H9 (cell line): ENCODE data around the gene CDCP1. TPM values are rescaled to one million over a fixed set of nuclear protein-coding genes. Genes with fewer than 3 reads are reported as not detected.

Experiments used
- DNase-seq: peaks from one replicate; pipeline ENCODE4 v3.0.0-alpha.2; 2017
- H2AFZ ChIP-seq: one replicate; pipeline ENCODE4 v1.6.1; 2013; ENCODE audit warnings: mild to moderate bottlenecking, low read length, control low read depth, moderate library complexity
- H2AK5ac ChIP-seq: 2 replicates; pipeline ENCODE4 v1.6.1; 2013; ENCODE audit warnings: low read length, control low read depth, mixed read lengths; ENCODE audit not compliant: insufficient read length
- H2BK120ac ChIP-seq: one replicate; pipeline ENCODE4 v1.6.1; 2013; ENCODE audit warnings: low read depth, mild to moderate bottlenecking, low read length, control low read depth, inconsistent platforms; ENCODE audit not compliant: poor library complexity, severe bottlenecking
- H2BK12ac ChIP-seq: 2 replicates; pipeline ENCODE4 v1.6.1; 2013; ENCODE audit warnings: low read length, control low read depth, mixed read lengths, low read depth; ENCODE audit not compliant: insufficient read length
- H2BK15ac ChIP-seq: 2 replicates; pipeline ENCODE4 v1.6.1; 2013; ENCODE audit warnings: low read depth, low read length, control low read depth
- H2BK20ac ChIP-seq: one replicate; pipeline ENCODE4 v1.6.1; 2013; ENCODE audit warnings: low read depth, mild to moderate bottlenecking, low read length, control low read depth, inconsistent platforms; ENCODE audit not compliant: poor library complexity, severe bottlenecking
- H2BK5ac ChIP-seq: 2 replicates; pipeline ENCODE4 v1.6.1; 2013; ENCODE audit warnings: low read length, control low read depth, mixed read lengths; ENCODE audit not compliant: insufficient read length
- H3K14ac ChIP-seq: 2 replicates; pipeline ENCODE4 v1.6.1; 2013; ENCODE audit warnings: low read length, control low read depth; ENCODE audit not compliant: insufficient read depth
- H3K18ac ChIP-seq: 2 replicates; pipeline ENCODE4 v1.6.1; 2013; ENCODE audit warnings: low read depth, mild to moderate bottlenecking, mixed read lengths, low read length, control low read depth; ENCODE audit not compliant: insufficient read length
- H3K23ac ChIP-seq: 2 replicates; pipeline ENCODE4 v1.6.1; 2013; ENCODE audit warnings: low read length, control low read depth, mixed read lengths, low read depth; ENCODE audit not compliant: insufficient read length
- H3K23me2 ChIP-seq: 2 replicates; pipeline ENCODE4 v1.6.1; 2013; ENCODE audit warnings: low read depth, mild to moderate bottlenecking, mixed read lengths, low read length, control low read depth; ENCODE audit not compliant: insufficient read length, poor library complexity, severe bottlenecking
- H3K27ac ChIP-seq: 2 replicates; pipeline ENCODE4 v1.5.1; 2013; ENCODE audit warnings: low read length, control low read depth, mixed read lengths, low read depth; ENCODE audit not compliant: insufficient read length
- H3K27me3 ChIP-seq: 2 replicates; pipeline ENCODE4 v1.6.1; 2013; ENCODE audit warnings: low read length, control low read depth, inconsistent platforms; ENCODE audit not compliant: insufficient read depth
- H3K4ac ChIP-seq: 2 replicates; pipeline ENCODE4 v1.6.1; 2013; ENCODE audit warnings: low read depth, mild to moderate bottlenecking, control low read depth, inconsistent platforms, low read length, moderate library complexity
- H3K4me1 ChIP-seq: 2 replicates; pipeline ENCODE4 v1.6.1; 2013; ENCODE audit warnings: low read length, control low read depth, inconsistent platforms; ENCODE audit not compliant: insufficient read depth
- H3K4me2 ChIP-seq: 2 replicates; pipeline ENCODE4 v1.6.1; 2013; ENCODE audit warnings: low read length, control low read depth, mixed read lengths; ENCODE audit not compliant: insufficient read length, insufficient read depth
- H3K56ac ChIP-seq: 2 replicates; pipeline ENCODE4 v1.6.1; 2013; ENCODE audit warnings: low read depth, mild to moderate bottlenecking, mixed read lengths, low read length, control low read depth; ENCODE audit not compliant: insufficient read length
- H3K79me1 ChIP-seq: 2 replicates; pipeline ENCODE4 v1.6.1; 2013; ENCODE audit warnings: low read depth, mild to moderate bottlenecking, moderate library complexity, low read length, control low read depth, inconsistent platforms; ENCODE audit not compliant: insufficient read depth, poor library complexity, severe bottlenecking
- H3K79me2 ChIP-seq: 2 replicates; pipeline ENCODE4 v1.6.1; 2013; ENCODE audit warnings: low read length, control low read depth, inconsistent platforms; ENCODE audit not compliant: insufficient read depth
- H3K9ac ChIP-seq: 2 replicates; pipeline ENCODE4 v1.6.1; 2013; ENCODE audit warnings: low read length, control low read depth, mixed read lengths; ENCODE audit not compliant: insufficient read length; ENCODE audit errors: extremely low read depth
- H3K9me3 ChIP-seq: one replicate; pipeline ENCODE4 v1.6.1; 2013; ENCODE audit warnings: low read depth, low read length, inconsistent platforms; ENCODE audit not compliant: control insufficient read depth
- H3T11ph ChIP-seq: one replicate; pipeline ENCODE4 v1.6.1; 2013; ENCODE audit warnings: mild to moderate bottlenecking, low read length, control low read depth, inconsistent platforms
- H4K20me1 ChIP-seq: one replicate; pipeline ENCODE4 v1.6.1; 2013; ENCODE audit not compliant: control insufficient read depth, insufficient read length, insufficient read depth
- H4K5ac ChIP-seq: 2 replicates; pipeline ENCODE4 v1.6.1; 2013; ENCODE audit warnings: low read depth, mild to moderate bottlenecking, mixed read lengths, low read length, control low read depth; ENCODE audit not compliant: insufficient read length
- H4K8ac ChIP-seq: replicated peaks from 2 replicates; pipeline ENCODE4 v1.6.1; 2013; ENCODE audit warnings: low read length, control low read depth, mixed read lengths, low read depth; ENCODE audit not compliant: insufficient read length
- H4K91ac ChIP-seq: 2 replicates; pipeline ENCODE4 v1.6.1; 2013; ENCODE audit warnings: low read depth, mild to moderate bottlenecking, moderate library complexity, mixed read lengths, low read length, control low read depth; ENCODE audit not compliant: insufficient read length
- H3K27ac Mint-ChIP-seq, 3 experiments: 2 replicates in 2 of 3; 3 replicates in 1 of 3; pipeline ENCODE4 v1.8.0; 2020 to 2021; ENCODE audit warnings: mixed read lengths in 3 of 3, mild to moderate bottlenecking in 1 of 3, moderate library complexity in 1 of 3
- H3K27me3 Mint-ChIP-seq: 2 replicates; pipeline ENCODE4 v1.8.0; 2021; ENCODE audit warnings: low read depth, mild to moderate bottlenecking, moderate library complexity, mixed read lengths
- H3K36me3 Mint-ChIP-seq, 3 experiments: 2 replicates in 2 of 3; 3 replicates in 1 of 3; pipeline ENCODE4 v1.8.0; 2020 to 2021; ENCODE audit warnings: low read depth in 3 of 3, mixed read lengths in 3 of 3; ENCODE audit not compliant: insufficient read depth in 1 of 3
- H3K4me1 Mint-ChIP-seq, 2 experiments: 2 replicates each; pipeline ENCODE4 v1.8.0; 2020; ENCODE audit warnings: mixed read lengths in 2 of 2
- H3K4me3 Mint-ChIP-seq, 2 experiments: 2 replicates in 1 of 2; 3 replicates in 1 of 2; pipeline ENCODE4 v1.8.0; 2020 to 2021; ENCODE audit warnings: mild to moderate bottlenecking in 2 of 2, mixed read lengths in 2 of 2, moderate library complexity in 1 of 2
- H3K9me3 Mint-ChIP-seq, 2 experiments: 2 replicates in 1 of 2; 3 replicates in 1 of 2; pipeline ENCODE4 v1.8.0; 2020; ENCODE audit warnings: mild to moderate bottlenecking in 2 of 2, mixed read lengths in 2 of 2, moderate library complexity in 1 of 2
- CTCF ChIP-seq: fragments of 200-600 bp; sonication (generic); conservative IDR thresholded peaks from 3 replicates; pipeline ENCODE4 v1.8.0; 2021; ENCODE audit warnings: antibody characterized with exemption, mild to moderate bottlenecking
- WGBS: extraction: QIAGEN DNeasy Blood & Tissue Kit; methylation state at CpG from one replicate; pipeline ENCODE4 v1.1.7; 2013; ENCODE audit warnings: missing lambda C conversion rate, low lambda C conversion rate, mixed read lengths; ENCODE audit not compliant: insufficient read length; ENCODE audit errors: extremely low coverage; 5-methylcytosine and 5-hydroxymethylcytosine counted together
- total RNA-seq: library from RNA; stranded (reverse); gene quantifications from 2 replicates; pipeline ENCODE4 v1.2.1, GENCODE V29; 2021

Gene CDCP1
- total RNA-seq, 1 experiment from 2014 or later = 12.9 TPM

GRCh38 chr3:45194791-45195190 lies 48.6 kb upstream of the CDCP1 start:
- no peak overlapping the region for H3T11ph ChIP-seq
- no peak overlapping the region for H4K8ac ChIP-seq
- no peak overlapping the region for H3K4me3 Mint-ChIP-seq
- no peak overlapping the region for H3K4ac ChIP-seq
- H3K9ac ChIP-seq = no peak overlapping the region
- no peak overlapping the region for H4K5ac ChIP-seq
- no peak overlapping the region for H2BK12ac ChIP-seq
- no peaks in the 10 kb centered on the region for H3K36me3 Mint-ChIP-seq
- no CpG with 5 or more reads among the region's 5 CpGs for WGBS
- H3K4me1 ChIP-seq = peaks cover 3% of the 10 kb centered on the region; the same call in 1 of the 2 replicates
- H3K56ac ChIP-seq = no peak overlapping the region
- no peak overlapping the region for H3K18ac ChIP-seq
- no peak overlapping the region for H2BK15ac ChIP-seq
- H3K9me3 Mint-ChIP-seq = no peaks in the 10 kb centered on the region
- H3K23ac ChIP-seq = no peak overlapping the region
- no peak overlapping the region for H2BK5ac ChIP-seq
- no peak overlapping the region for H2AK5ac ChIP-seq
- DNase-seq = no peak
- H3K4me2 ChIP-seq = no peak overlapping the region
- H3K14ac ChIP-seq = no peak overlapping the region
- no peak overlapping the region for H3K27ac ChIP-seq
- H2BK20ac ChIP-seq = no peak overlapping the region
- H3K27me3 ChIP-seq = no peaks in the 10 kb centered on the region; the same call in 1 of the 2 replicates
- peaks cover 8 to 15% of the 10 kb centered on the region in 2 experiments for H3K4me1 Mint-ChIP-seq
- no peaks in the 10 kb centered on the region for H3K79me1 ChIP-seq
- H3K27me3 Mint-ChIP-seq = peaks cover 17% of the 10 kb centered on the region
- H2BK120ac ChIP-seq = no peak overlapping the region
- H3K9me3 ChIP-seq = no peaks in the 10 kb centered on the region
- H3K79me2 ChIP-seq = no peaks in the 10 kb centered on the region
- H4K20me1 ChIP-seq = no peaks in the 10 kb centered on the region
- H4K91ac ChIP-seq = no peak overlapping the region
- no peak overlapping the region for H3K27ac Mint-ChIP-seq
- no peaks in the 10 kb centered on the region for H3K23me2 ChIP-seq
- H2AFZ ChIP-seq = no peak overlapping the region
- no peak for TF ChIP-seq CTCF
